Measurements from ENCODE around the gene PCNX4. TPM values are rescaled to one million over a fixed set of nuclear protein-coding genes. Genes with fewer than 3 reads are reported as not detected.

Gene PCNX4
- total RNA-seq, 6 donors from 2014 or later: 35.0 to 75.1 (median 48.7) TPM

- ATAC-seq (ENCODE audit: low FRiP score in 2 of 2): no peak
- Histone ChIP-seq H3K4me3 (no peak overlapping the region), H3K4me1 (peaks cover 0 to 4% (median 2%) of the 10 kb centered on the region in 4 donors), H3K36me3 (peaks cover 0 to 12% (median 3%) of the 10 kb centered on the region in 4 donors), H3K27ac (no peak overlapping the region), H3K9me3 (no peaks in the 10 kb centered on the region), H3K27me3 (no peaks in the 10 kb centered on the region)
- DNase-seq: no peak
- TF ChIP-seq POLR2AphosphoS5 (IDR thresholded peaks at IDR 0.05): no peak
- no peak for TF ChIP-seq POLR2A (IDR thresholded peaks at IDR 0.05)
- no peak for TF ChIP-seq EP300 (IDR thresholded peaks at IDR 0.05)
- no peak for TF ChIP-seq CTCF (IDR thresholded peaks at IDR 0.05)
- WGBS, 2 donors: 83 to 91% methylated on average over 1 of the region's 1 CpG
Observed at GRCh38 chr14:60101786-60102185, 10.1 kb downstream of the PCNX4 start.

- TF ChIP-seq POLR2A (IDR thresholded peaks at IDR 0.05) (no peak), POLR2AphosphoS5 (IDR thresholded peaks at IDR 0.05) (no peak), CTCF (IDR thresholded peaks at IDR 0.05) (no peak), EP300 (IDR thresholded peaks at IDR 0.05) (no peak)
- WGBS, 2 donors: 56 to 58% methylated on average over 2 of the region's 2 CpGs
- H3K4me3 ChIP-seq: no peak overlapping the region
- H3K27ac ChIP-seq: no peak overlapping the region
- ATAC-seq (ENCODE audit: low FRiP score in 2 of 2) (no peak), DNase-seq (no peak)
- peaks cover 0 to 9% (median 3%) of the 10 kb centered on the region in 4 donors for H3K36me3 ChIP-seq
- H3K4me1 ChIP-seq: peaks cover 0 to 4% (median 2%) of the 10 kb centered on the region in 4 donors
- no peaks in the 10 kb centered on the region for H3K9me3 ChIP-seq
- H3K27me3 ChIP-seq: no peaks in the 10 kb centered on the region
Observed at GRCh38 chr14:60102389-60102788, 10.7 kb downstream of the PCNX4 start.

GRCh38 chr14:60106339-60106738, 14.6 kb downstream of the PCNX4 start:
- ATAC-seq (ENCODE audit: low FRiP score in 2 of 2) (peak in 1 of 2 donors; percentile 66), DNase-seq (peak in 1 of 2 donors; percentile 27)
- Histone ChIP-seq H3K4me1 (peaks cover 0 to 4% (median 2%) of the 10 kb centered on the region in 4 donors), H3K9me3 (no peaks in the 10 kb centered on the region), H3K27me3 (no peaks in the 10 kb centered on the region), H3K27ac (no peak overlapping the region), H3K4me3 (no peak overlapping the region), H3K36me3 (peaks cover 0 to 18% (median 0%) of the 10 kb centered on the region in 4 donors)
- TF ChIP-seq POLR2AphosphoS5 (IDR thresholded peaks at IDR 0.05) (no peak), CTCF (IDR thresholded peaks at IDR 0.05) (no peak), POLR2A (IDR thresholded peaks at IDR 0.05) (no peak), EP300 (IDR thresholded peaks at IDR 0.05) (no peak)
- WGBS, 2 donors: 65 to 73% methylated on average over 2 of the region's 2 CpGs

GRCh38 chr14:60107477-60107876, 15.8 kb downstream of the PCNX4 start:
- no peaks in the 10 kb centered on the region for H3K27me3 ChIP-seq
- H3K4me1 ChIP-seq: peaks cover 0 to 4% (median 0%) of the 10 kb centered on the region in 4 donors
- H3K9me3 ChIP-seq: no peaks in the 10 kb centered on the region
- peaks cover 0 to 18% (median 0%) of the 10 kb centered on the region in 4 donors for H3K36me3 ChIP-seq
- no peak overlapping the region for H3K4me3 ChIP-seq
- DNase-seq (no peak), ATAC-seq (ENCODE audit: low FRiP score in 2 of 2) (no peak)
- 84% methylated on average over 4 of the region's 4 CpGs for WGBS, 2 donors
- H3K27ac ChIP-seq: no peak overlapping the region
- TF ChIP-seq EP300 (IDR thresholded peaks at IDR 0.05) (no peak), POLR2AphosphoS5 (IDR thresholded peaks at IDR 0.05) (no peak), CTCF (IDR thresholded peaks at IDR 0.05) (no peak), POLR2A (IDR thresholded peaks at IDR 0.05) (no peak)

- WGBS, 2 donors: 77 to 80% methylated on average over 2 of the region's 2 CpGs
- Histone ChIP-seq H3K27ac (no peak overlapping the region), H3K9me3 (no peaks in the 10 kb centered on the region), H3K4me3 (no peak overlapping the region), H3K36me3 (peaks cover 0 to 29% (median 0%) of the 10 kb centered on the region in 4 donors), H3K4me1 (no peaks in the 10 kb centered on the region), H3K27me3 (no peaks in the 10 kb centered on the region)
- DNase-seq: no peak
- TF ChIP-seq POLR2A (IDR thresholded peaks at IDR 0.05) (no peak), POLR2AphosphoS5 (IDR thresholded peaks at IDR 0.05) (no peak), CTCF (IDR thresholded peaks at IDR 0.05) (no peak), EP300 (IDR thresholded peaks at IDR 0.05) (no peak)
- no peak for ATAC-seq (ENCODE audit: low FRiP score in 2 of 2)
Observed at GRCh38 chr14:60111732-60112131, 20.0 kb downstream of the PCNX4 start.
